ENCODE measurements around the gene LCAT.

DNA sequence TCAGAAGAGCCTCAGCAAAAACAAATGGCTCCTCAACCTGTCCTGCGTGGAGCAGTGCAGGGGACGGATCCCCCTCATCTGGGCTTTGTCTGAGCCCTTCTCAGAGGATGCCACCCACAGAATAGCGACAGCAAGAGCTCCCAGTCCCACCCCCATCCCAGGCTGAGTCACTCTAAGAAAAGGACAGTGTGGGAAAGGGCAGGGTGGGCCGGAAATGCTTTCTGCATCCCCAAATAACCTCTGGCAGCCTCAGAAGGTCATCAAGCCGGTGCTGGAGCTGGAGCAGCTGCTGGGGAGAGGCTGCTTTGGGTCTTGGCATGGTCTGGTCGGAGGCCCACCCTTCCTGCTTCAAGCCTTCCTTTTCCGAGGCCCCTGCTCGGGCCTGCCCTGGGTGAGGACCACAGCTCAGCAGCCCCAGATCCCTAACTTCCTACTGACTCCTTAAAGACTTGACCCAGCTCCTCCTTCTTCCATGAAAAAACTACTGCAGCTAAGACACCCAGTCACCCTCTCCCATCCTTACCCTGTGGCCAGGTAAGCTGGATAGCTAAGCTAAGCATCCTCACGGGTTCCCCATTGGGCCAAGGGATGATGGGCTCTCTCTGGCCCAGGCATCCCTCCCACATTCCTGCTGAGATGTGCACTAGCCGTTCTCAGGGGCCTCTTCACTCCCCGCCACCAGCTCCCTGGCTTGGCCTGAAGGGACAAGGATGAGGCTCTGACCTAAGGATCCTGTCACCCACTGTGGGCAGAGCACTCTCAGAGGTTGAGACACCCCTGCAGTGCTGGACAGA, 15.8 kb upstream of the LCAT start:
- TF ChIP-seq, protein P1, sequence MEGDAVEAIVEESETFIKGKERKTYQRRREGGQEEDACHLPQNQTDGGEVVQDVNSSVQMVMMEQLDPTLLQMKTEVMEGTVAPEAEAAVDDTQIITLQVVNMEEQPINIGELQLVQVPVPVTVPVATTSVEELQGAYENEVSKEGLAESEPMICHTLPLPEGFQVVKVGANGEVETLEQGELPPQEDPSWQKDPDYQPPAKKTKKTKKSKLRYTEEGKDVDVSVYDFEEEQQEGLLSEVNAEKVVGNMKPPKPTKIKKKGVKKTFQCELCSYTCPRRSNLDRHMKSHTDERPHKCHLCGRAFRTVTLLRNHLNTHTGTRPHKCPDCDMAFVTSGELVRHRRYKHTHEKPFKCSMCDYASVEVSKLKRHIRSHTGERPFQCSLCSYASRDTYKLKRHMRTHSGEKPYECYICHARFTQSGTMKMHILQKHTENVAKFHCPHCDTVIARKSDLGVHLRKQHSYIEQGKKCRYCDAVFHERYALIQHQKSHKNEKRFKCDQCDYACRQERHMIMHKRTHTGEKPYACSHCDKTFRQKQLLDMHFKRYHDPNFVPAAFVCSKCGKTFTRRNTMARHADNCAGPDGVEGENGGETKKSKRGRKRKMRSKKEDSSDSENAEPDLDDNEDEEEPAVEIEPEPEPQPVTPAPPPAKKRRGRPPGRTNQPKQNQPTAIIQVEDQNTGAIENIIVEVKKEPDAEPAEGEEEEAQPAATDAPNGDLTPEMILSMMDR (optimal IDR thresholded peaks at IDR 0.05 in 1 of 3, IDR thresholded peaks at IDR 0.05 in 1 of 3, conservative IDR thresholded peaks at IDR 0.05 in 1 of 3; ENCODE audit: extremely low read depth in 1 of 3, insufficient read depth in 2 of 3, low read length in 3 of 3): no peak
- TF ChIP-seq EZH2 (IDR thresholded peaks at IDR 0.05; ENCODE audit: low read length): no peak
